Measurements from ENCODE around the gene ANP32E.

The ANP32E gene

GRCh38 chr1:150168960-150169601, 66.8 kb downstream of the ANP32E start:
- no peaks in the 10 kb centered on the region for H3K36me3 ChIP-seq (ENCODE audit: control insufficient read depth, insufficient read depth, low read length)
- no peak overlapping the region for H3K27ac ChIP-seq (ENCODE audit: low read length)
- DNase-seq (ENCODE audit: low read depth, low spot score): no peak
- H3K4me3 ChIP-seq (ENCODE audit: low read length): no peak overlapping the region
- H3K4me1 ChIP-seq (ENCODE audit: control insufficient read depth, insufficient read depth, low read length): no peaks in the 10 kb centered on the region
- H3K9me3 ChIP-seq (ENCODE audit: control insufficient read depth, insufficient read depth, low read length): no peaks in the 10 kb centered on the region
- no CpG with 5 or more reads among the region's 6 CpGs for WGBS (ENCODE audit: insufficient coverage, insufficient read length)
- H3K27me3 ChIP-seq (ENCODE audit: control insufficient read depth, insufficient read depth, low read length): no peaks in the 10 kb centered on the region
